ENCODE results near the gene FRMD1. TPM values are rescaled to one million over a fixed set of nuclear protein-coding genes. Genes with fewer than 3 reads are reported as not detected.

Gene FRMD1
- total and polyA plus RNA-seq, 2 of the 8 experiments (the other 6 are each of a cell fraction or from before 2014, with no cell fraction given): 0.36 TPM; not detected in 1

DNA sequence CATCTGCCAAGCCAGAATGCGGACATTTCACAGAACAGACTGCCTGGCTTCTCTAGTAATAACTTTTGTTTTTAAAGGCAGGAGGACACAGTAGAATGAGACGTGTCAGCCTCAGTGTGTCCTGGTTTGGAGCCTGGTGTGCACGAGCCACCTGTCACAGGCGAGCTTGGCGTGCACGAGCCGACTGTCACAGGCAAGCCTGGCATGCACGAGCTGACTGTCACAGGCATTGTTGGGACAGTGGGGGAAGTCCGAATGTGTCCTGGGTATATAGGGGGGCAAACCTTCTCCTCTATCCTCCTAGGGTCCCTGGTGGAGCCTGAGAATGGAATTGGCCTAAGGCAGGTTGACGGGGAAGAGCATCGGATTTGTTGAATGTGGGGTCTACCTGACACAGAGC, 74.1 kb downstream of the FRMD1 start:
- Histone ChIP-seq H3K9ac (replicated peaks in 1 of 4; ENCODE audit: extremely low read depth in 1 of 4, low read depth in 3 of 4, low read length in 3 of 4) (no peak overlapping the region), H3K23ac (ENCODE audit: insufficient read length) (no peak overlapping the region), H2BK5ac (ENCODE audit: low read depth, low read length) (no peak overlapping the region), H3K79me1 (ENCODE audit: low read depth, low read length) (no peaks in the 10 kb centered on the region), H2BK120ac (replicated peaks; ENCODE audit: low read depth, low read length) (no peak overlapping the region), H3K4me2 (ENCODE audit: insufficient read depth in 1 of 2, low read depth in 2 of 2, low read length in 2 of 2) (no peak overlapping the region), H3K18ac (ENCODE audit: extremely low read depth, low read length) (no peak overlapping the region), H4K8ac (ENCODE audit: extremely low read depth, insufficient read depth, low read length) (no peak overlapping the region), H2BK15ac (ENCODE audit: low read length) (no peak overlapping the region), H3K4ac (replicated peaks; ENCODE audit: insufficient read length, low read depth, low read length) (no peak overlapping the region), H3K4me3 (ENCODE audit: extremely low read depth in 1 of 4, insufficient read depth in 2 of 4, low read depth in 3 of 4, low read length in 4 of 4) (no peak overlapping the region), H4K20me1 (replicated peaks in 1 of 2; ENCODE audit: control insufficient read depth in 1 of 2, insufficient read depth in 2 of 2, low read length in 2 of 2) (no peaks in the 10 kb centered on the region), H3K27ac (ENCODE audit: low read depth, low read length) (no peak overlapping the region), H2BK20ac (ENCODE audit: low read length) (no peak overlapping the region), H2AFZ (ENCODE audit: low read length) (no peak overlapping the region), H3K36me3 (ENCODE audit: control insufficient read depth in 2 of 4, insufficient read depth in 4 of 4, low read length in 3 of 4) (no peaks in the 10 kb centered on the region), H2BK12ac (ENCODE audit: low read depth, low read length) (no peak overlapping the region), H3K23me2 (ENCODE audit: low read depth, low read length) (no peaks in the 10 kb centered on the region), H3K79me2 (ENCODE audit: control insufficient read depth in 1 of 2, insufficient read depth in 2 of 2, low read length in 2 of 2) (no peaks in the 10 kb centered on the region), H4K5ac (ENCODE audit: insufficient read length, low read depth, low read length) (no peak overlapping the region), H4K91ac (replicated peaks; ENCODE audit: insufficient read length, low read length) (no peak overlapping the region), H3K14ac (ENCODE audit: insufficient read length) (no peak overlapping the region), H3K27me3 (replicated peaks in 1 of 4; ENCODE audit: control insufficient read depth in 3 of 4, extremely low read depth in 1 of 4, insufficient read depth in 3 of 4, low read length in 3 of 4) (no peaks in the 10 kb centered on the region), H3K4me1 (replicated peaks in 1 of 4; ENCODE audit: control insufficient read depth in 3 of 4, insufficient read depth in 4 of 4, low read length in 3 of 4) (no peaks in the 10 kb centered on the region), H2AK5ac (ENCODE audit: low read depth, low read length) (no peak overlapping the region; the same call in 1 of the 2 replicates), H3K56ac (replicated peaks; ENCODE audit: insufficient read length, low read depth, low read length) (no peak overlapping the region), H3K9me3 (ENCODE audit: insufficient read depth in 2 of 2, low read depth in 1 of 2, low read length in 1 of 2) (no peaks in the 10 kb centered on the region; a peak in 1 of 4 replicates)
- DNase-seq (ENCODE audit: low read depth in 1 of 2, low spot score in 2 of 2): no peak
- ChIA-PET CTCF (ENCODE audit: partially characterized antibody) (interaction anchor here (1.0 kb wide), 1 partner anchor 12 kb away, joined by 4 read pairs; no protein-coding TSS in a partner anchor), POLR2A (ENCODE audit: partially characterized antibody) (interaction anchor here (0.7 kb wide), 1 partner anchor 8 kb away, joined by 3 read pairs; no protein-coding TSS in a partner anchor)
- WGBS, 2 experiments (ENCODE audit: extremely low coverage in 1 of 2, insufficient coverage in 1 of 2, insufficient read length in 1 of 2, insufficient replicate concordance in 2 of 2, low coverage in 1 of 2, low lambda C conversion rate in 2 of 2, missing lambda C conversion rate in 1 of 2): 93% methylated on average over 11 of the region's 11 CpGs; no CpG with 5 or more reads in 1 of the 2 experiments
- no peak for FAIRE-seq
- TF ChIP-seq JUN (IDR thresholded peaks at IDR 0.05; ENCODE audit: low read depth, low read length): no peak
- TF ChIP-seq CEBPB (IDR thresholded peaks at IDR 0.05; ENCODE audit: low read depth, low read length): no peak
- no peak for TF ChIP-seq RXRA (IDR thresholded peaks at IDR 0.05; ENCODE audit: insufficient read depth, low read depth, low read length)
- TF ChIP-seq CBX5 (IDR thresholded peaks at IDR 0.05; ENCODE audit: low read depth, low read length): no peak
- TF ChIP-seq SP4 (IDR thresholded peaks at IDR 0.05; ENCODE audit: low read length): no peak
- no peak for TF ChIP-seq POU5F1 (IDR thresholded peaks at IDR 0.05; ENCODE audit: low read depth, low read length)
- TF ChIP-seq TAF7 (optimal IDR thresholded peaks at IDR 0.05; ENCODE audit: borderline replicate concordance, low read depth, low read length): no peak
- TF ChIP-seq, protein P1, sequence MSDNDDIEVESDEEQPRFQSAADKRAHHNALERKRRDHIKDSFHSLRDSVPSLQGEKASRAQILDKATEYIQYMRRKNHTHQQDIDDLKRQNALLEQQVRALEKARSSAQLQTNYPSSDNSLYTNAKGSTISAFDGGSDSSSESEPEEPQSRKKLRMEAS (IDR thresholded peaks at IDR 0.05): no peak
- no peak for TF ChIP-seq EGR1 (IDR thresholded peaks at IDR 0.05; ENCODE audit: borderline replicate concordance, low read depth, low read length)
- no peak for TF ChIP-seq CBX8 (IDR thresholded peaks at IDR 0.05; ENCODE audit: borderline replicate concordance, low read depth, low read length)
- no peak for TF ChIP-seq POLR2AphosphoS5 (IDR thresholded peaks at IDR 0.05; ENCODE audit: low read depth, low read length)
- no peak for TF ChIP-seq KDM4A (IDR thresholded peaks at IDR 0.05; ENCODE audit: low read depth, low read length, severe bottlenecking)
- TF ChIP-seq, protein P2, sequence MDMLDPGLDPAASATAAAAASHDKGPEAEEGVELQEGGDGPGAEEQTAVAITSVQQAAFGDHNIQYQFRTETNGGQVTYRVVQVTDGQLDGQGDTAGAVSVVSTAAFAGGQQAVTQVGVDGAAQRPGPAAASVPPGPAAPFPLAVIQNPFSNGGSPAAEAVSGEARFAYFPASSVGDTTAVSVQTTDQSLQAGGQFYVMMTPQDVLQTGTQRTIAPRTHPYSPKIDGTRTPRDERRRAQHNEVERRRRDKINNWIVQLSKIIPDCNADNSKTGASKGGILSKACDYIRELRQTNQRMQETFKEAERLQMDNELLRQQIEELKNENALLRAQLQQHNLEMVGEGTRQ (IDR thresholded peaks at IDR 0.05; ENCODE audit: low read length): no peak
- no peak for TF ChIP-seq SIX5 (IDR thresholded peaks at IDR 0.05; ENCODE audit: low read depth, low read length)
